H1 (cell line): ENCODE measurements around the gene BPIFB2.

ENCODE experiments used
- CHD2 ChIP-seq: IDR thresholded peaks from 2 replicates; pipeline ENCODE4 v1.6.1; 2012; ENCODE audit warnings: low read length, improper control_type of control experiment
- SUZ12 ChIP-seq: fragments of 200-600 bp; sonication (generic); IDR thresholded peaks from 2 replicates; pipeline ENCODE4 v1.6.1; 2012; ENCODE audit warnings: mild to moderate bottlenecking, inconsistent platforms, low read length, moderate library complexity, mixed read lengths
- TF ChIP-seq, protein P1 (sequence below), 3 experiments: IDR thresholded peaks; 1 replicate in 2 of 3; 2 replicates in 1 of 3; pipeline versions ENCODE4 v1.5.1 to v1.6.1; 2011; ENCODE audit warnings: low read length in 3 of 3, mild to moderate bottlenecking in 3 of 3, inconsistent platforms in 2 of 3, low read depth in 1 of 3, moderate library complexity in 1 of 3; ENCODE audit not compliant: insufficient read depth in 1 of 3; ENCODE audit errors: control extremely low read depth in 1 of 3

- TF ChIP-seq, protein P1, sequence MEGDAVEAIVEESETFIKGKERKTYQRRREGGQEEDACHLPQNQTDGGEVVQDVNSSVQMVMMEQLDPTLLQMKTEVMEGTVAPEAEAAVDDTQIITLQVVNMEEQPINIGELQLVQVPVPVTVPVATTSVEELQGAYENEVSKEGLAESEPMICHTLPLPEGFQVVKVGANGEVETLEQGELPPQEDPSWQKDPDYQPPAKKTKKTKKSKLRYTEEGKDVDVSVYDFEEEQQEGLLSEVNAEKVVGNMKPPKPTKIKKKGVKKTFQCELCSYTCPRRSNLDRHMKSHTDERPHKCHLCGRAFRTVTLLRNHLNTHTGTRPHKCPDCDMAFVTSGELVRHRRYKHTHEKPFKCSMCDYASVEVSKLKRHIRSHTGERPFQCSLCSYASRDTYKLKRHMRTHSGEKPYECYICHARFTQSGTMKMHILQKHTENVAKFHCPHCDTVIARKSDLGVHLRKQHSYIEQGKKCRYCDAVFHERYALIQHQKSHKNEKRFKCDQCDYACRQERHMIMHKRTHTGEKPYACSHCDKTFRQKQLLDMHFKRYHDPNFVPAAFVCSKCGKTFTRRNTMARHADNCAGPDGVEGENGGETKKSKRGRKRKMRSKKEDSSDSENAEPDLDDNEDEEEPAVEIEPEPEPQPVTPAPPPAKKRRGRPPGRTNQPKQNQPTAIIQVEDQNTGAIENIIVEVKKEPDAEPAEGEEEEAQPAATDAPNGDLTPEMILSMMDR (IDR thresholded peaks at IDR 0.05; ENCODE audit: control extremely low read depth in 1 of 3, insufficient read depth in 1 of 3, low read depth in 1 of 3, low read length in 3 of 3), result no peak
- TF ChIP-seq SUZ12 (no peak), CHD2 (no peak)
Measured at GRCh38 chr20:32966382-32966781, 41.1 kb upstream of the BPIFB2 start.
